Myocyte (in vitro differentiated cells): ENCODE results near the gene APP. TPM values are rescaled to one million over a fixed set of nuclear protein-coding genes. Genes with fewer than 3 reads are reported as not detected.

Experiments used
- DNase-seq: peaks from one replicate; pipeline ENCODE4 v3.0.0-alpha.2; 2012; ENCODE audit warnings: low read depth
- total RNA-seq: library from RNA; depleted of rRNA; stranded (reverse); fragments of >200 nt; gene quantifications from 2 replicates; pipeline ENCODE4 v1.2.3, GENCODE V29; 2014

The APP gene
- total RNA-seq, 1 donor from 2014 or later = 576 TPM

DNA sequence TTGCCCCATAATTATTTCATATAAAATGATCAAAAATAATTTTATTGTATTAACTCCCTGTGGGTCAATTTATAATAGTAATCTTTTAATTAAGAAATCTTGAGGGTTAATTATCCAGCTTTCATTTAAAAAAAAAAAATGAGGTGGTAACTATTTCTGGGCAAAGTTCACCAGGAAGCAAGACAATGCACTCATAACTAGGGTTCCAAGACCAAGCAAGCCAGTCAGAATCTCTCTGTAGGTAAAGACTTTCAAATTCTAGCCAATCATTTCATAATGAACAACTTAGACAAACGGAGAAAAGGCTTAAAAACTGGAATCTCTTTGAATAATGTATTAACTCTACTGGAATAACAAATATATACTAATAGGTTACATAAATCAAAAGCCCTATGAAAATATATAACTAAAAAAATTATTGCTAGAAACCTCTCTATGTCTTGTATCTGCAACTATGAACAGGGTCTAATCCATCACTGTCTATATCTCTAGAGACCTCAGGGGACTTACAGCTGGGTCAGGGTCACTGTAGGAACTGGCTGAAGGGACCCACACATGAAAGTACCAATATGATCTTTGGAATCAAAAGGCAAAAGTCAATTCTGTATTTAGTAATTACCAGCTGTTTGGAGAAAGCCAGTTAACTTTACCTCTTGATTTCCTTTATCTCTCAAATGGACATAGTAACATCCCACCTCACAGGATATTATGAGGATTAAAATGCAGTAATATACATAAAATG is 43.3 kb downstream of the APP start:
- no peak for DNase-seq

DNA sequence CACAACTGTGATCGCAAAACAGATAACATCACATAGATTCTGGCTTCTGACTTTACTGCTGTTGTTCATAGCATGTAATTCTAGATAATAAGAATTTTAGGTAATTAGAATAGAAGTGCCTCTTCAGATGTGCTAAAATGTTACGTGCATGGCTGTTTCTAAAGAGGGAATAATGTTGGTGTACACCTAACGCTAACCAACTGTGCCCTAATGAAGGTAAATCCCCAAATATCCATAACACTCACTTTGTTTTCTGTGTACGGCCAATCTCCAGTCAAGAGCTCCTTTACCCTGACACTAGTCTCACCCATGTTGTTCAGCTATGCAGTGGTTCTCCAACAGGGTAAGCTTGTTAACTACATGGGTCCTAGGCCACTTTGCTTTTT is 44.4 kb downstream of the APP start:
- no peak for DNase-seq

DNA sequence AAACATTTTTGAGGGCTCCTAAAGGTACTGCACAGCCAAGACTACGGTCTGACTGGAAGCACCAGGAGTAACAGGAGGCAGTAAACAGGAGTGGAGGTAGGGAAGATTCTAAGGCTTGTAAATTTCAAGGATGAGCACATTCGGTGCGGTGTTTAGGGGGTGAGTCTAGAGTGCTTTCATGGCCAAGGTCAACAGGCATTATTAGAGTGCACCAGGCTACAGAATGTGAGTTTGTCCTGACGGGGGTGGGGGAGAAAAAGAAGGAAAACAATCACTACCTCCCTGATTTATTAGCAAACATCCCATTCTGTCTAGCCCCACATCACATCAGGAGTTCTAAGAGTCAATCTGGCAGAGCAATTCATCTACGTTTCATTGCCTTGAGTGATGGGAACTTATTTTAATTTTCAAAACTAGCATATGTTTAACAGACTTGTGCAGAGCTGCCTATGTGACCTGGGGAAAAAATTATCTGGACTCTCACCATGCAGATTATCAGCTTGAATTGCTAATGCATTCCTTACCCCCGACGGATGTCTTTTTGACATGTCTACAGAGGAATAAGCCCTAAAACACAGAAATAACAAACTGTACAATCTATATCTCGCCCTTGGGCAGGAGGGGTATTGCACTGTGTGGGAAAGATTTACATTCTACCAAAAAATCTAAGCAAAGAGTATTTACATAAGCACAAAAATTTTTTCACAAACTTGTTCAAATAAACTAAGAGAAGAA is 45.0 kb downstream of the APP start:
- DNase-seq = no peak

DNA sequence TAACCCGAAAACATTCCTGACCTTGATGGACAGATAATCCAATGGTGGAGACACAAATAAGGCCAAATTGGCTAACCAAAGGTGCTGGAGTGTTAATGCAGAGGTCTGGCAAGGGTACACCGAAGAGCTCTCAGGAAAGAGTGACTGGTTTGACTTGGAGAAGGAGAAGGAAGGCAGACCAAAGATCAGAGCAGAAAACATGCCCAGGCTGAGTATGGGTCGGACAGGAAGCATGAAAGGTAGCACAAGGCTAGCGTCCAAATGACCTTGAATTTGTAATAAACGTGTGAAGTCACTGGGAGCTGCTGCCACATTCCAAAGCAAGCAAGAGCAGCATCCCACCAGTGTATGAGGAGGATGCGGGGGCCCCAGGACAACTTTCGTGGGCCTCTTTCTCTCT is 45.7 kb downstream of the APP start:
- DNase-seq = no peak

DNA sequence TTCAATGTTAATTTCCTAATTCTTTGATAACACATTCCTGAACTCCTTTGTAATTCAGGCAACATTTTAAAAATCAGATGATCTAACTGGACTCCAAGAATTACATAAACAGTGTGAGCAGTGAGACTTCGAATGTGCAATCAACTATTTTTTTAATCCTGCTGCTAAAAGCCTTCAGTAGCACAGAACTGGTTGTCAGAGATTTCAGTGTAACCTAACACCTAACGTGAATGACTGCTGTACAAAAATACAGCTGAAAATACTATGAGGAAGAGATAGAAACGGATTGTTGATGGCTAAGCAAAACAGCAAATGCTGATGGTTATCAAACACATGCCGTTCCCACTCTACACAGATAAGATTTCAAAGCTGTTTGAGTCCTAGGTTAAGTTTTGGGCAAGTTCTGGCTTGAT is 46.1 kb downstream of the APP start:
- DNase-seq = peak; percentile 51

DNA sequence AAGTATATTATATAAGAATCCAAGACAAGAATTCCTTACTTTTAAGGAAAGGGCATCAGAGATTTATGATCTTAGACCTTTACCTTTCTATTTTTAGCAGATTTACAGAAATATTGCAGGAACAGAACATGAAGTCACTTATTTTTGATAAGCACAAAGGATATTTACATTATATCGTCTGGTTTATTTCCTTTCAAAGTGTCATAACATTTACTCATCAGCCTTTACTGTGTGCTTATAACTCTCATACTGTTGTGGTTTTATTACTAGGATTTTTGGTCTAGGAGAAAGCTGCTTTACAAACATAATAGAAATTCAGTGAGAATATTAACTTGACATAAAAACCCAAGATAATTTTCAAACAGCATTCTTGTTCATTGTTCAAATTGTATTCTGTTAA is 47.6 kb downstream of the APP start:
- no peak for DNase-seq

DNA sequence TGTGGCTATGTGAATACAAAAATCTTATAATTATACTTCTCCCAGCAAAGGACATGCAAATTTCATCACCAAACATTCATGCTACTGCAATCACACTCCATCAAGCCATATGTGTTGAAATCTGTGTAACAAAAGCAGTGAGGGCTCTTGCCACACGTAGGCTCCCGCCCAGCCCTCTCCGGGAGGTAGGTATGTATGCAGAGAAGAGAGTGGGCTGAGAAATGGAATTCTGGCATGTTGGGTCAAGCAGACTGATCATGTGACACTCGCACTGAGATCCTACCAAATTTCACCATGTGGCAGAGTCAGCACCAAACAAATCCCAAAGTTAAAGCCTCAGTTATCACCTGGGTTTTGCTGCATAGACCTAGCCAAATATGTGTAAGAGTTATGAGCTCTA is 49.7 kb downstream of the APP start:
- DNase-seq = no peak

DNA sequence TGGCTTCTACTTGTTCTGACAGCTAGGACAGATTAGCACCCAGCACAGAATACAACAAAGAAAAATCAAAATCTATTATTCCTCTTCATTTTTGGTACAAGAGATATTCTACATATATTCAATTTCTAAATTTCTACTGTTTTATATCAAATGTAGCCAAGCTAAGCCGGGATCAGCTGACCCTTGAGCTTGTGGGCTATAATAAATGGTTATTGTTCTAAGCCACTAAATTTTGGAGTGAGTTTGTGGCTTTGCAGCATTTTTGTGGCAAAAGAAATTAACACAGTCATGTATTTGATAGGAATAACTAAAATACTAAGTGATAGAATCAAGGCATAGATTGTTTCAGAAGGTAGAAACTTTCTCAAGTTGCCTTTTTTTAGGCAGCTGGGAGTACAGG is 50.7 kb downstream of the APP start:
- DNase-seq = no peak

DNA sequence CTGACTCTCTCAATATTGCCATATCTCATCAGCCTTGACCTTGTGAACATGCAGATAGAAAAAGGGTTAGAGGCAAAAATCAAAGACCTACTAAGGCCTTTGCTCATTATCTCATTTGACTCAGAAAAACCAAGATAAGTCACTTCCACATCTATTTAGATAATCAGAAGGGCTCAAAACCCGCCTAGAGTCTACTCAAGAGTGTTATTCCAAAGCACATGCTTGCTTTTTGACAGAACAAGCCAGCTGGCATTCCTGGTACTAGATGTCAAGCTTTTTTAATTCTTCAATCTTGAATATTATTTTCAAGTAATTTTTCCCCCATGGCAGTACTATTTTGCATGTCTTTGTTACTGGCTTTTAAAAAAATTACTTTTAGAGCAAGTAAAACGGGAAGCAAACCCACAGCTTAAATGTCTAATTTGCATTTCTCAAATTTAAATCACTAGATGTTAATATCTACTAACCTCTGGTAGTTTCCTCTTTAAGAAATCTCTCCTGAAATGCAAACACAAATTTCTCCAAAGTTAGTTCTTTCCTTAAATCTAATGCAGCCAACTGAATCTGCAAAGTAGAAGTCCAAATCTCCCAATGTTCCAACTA is 51.5 kb downstream of the APP start:
- peak; percentile 45 for DNase-seq

DNA sequence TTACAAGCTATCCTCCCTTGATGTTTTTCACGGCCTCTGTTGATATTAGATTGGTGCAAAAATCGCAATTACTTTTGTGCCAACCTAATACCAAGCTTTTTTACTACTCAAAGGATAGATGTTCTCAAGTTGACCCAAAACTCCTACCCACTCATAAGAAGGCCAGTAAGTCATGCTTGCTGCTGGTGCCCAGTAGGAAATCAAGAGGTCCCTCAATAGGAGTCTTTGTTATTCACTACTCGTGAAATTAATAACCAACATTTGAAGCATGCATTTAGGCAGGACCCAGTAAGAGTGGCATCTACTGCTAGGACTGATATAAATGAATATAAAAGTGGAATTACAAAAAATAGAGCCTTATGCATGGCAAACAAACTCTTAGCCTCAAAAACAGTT is 52.6 kb downstream of the APP start:
- DNase-seq = no peak

DNA sequence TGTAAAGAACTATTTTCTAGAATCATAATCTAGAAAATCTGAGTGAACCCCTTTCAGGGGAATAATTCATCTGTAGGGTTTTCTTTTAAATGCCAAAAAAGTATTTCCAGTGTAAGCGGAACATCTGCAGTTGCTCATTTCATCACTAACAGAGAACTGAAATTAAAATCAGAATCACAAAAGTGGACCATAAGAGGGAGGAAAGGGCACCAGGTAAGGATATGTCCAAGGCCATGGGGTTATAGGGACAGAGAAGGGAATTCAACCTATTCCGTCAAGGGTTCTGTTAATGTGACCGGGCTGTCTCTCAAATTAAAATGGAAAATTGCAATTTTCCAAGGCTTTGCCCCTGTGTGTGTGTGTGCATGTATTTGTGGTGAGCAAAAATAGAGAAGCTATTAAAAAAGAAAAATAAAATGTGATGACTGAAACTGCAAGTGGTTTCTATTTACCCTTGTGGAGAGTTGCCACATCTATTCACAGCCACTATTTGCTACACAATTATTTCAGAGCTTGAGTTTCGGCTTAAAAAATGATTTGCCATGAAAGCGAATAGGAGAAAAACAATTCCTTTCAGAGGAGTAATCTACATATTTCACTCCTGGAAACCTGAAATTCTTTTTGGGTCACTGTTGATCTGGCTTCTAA is 53.1 kb downstream of the APP start:
- DNase-seq = no peak

DNA sequence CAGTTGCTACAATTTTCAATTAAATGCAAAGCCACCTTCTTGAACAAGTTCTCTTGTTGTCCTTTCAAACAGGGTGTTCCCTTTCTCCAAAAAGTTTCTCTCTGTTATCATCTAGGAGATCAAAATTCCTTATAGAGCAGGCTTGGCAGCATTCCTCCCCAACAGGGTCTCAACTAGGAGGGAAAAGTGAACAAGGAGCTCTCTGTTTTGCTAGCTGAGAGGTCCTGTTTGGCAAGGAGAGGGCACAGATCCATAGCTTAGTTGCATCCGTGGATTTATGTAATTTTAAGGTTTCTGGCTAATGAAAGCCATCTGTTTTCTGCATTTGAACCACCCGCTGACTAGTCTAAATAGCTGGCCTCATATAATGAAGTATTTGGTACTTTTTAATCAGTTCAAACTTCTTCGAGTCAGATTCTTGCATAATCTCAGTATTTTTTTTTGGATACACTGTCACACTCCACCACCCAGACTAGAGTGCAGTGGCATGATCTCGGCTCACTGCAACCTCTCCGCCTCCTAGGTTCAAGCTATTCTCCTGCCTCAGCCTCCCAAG is 54.0 kb downstream of the APP start:
- DNase-seq = no peak

DNA sequence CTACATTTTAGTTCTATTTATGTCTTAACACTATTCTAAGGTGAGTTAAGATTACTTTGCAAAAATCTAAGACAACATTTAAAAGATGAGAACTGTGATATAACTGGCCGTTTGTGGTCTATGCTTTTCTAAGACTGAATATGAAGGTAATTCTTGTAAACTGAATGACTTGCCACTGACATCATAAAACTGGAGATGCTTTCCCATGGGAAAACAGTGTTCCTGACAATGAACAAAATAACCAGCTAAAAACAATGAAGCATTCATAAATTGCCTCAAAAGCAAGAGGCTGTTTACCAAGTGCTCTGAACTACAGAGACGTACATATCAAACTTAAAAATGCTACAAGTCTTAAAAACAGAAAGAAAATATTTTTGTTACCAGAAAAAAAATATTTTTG is 54.7 kb downstream of the APP start:
- peak; percentile 49 for DNase-seq

DNA sequence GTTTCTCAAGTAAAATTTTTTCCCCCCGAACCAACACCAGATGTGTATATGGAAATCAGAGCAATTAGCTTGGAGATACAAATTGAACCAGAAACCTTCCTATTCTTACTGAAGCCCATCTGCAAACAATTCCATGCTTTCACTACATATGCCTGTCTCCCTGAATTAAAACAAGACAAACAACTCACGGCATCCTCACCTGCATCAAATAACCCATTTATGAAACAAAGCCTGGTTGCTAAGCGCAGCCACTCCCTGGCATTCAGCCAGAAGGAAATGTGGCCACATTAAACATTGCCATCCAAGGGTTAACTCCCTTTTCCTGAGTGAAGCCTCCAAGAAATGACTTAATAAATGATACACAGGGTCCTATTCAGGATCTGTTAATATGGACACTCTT is 55.3 kb downstream of the APP start:
- no peak for DNase-seq

DNA sequence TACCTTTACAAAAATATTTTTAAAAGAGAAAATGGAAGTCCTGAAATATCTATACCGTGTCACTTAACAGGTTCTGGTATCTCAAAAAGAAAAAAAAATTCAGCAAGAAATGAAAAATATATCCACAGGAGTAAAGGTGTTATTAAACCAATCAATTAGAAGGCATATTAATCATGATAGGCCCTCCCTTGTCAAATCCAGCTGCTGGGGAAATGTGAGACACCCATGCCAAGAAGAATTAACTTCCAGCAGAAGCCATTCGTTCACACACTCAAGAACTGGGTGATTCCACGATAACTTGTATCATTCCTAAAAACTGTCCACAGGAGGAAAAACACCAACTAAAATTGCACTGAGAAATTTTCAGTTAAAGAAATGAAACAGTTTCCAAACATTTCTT is 57.6 kb downstream of the APP start:
- DNase-seq = no peak

DNA sequence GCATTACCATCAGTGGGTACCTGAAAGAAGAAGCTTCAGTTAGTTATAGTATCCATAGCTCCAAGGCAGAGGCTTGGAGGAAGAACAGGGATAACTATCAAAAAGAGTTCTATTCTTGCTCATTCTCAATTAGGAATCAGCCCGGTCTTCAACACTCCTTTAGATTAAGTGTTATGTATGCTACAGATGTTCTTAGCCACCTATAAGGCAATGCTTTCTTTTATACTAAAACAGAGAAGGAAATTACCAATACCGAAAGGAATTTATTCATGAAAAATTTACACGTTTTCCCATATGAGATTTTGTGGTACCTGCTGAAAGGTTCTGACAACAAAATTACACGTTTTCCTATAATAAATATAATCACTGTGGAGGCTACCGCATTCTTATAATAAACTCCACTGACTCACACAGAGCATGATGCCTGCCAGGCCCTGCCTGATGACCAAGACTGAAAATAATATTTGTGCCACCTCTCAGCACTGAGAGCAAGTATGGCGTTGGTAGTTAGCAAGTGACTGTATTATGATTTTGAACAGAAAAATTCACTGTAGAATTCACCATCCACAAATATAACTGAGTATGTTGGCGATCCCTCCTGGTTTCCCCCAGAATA is 58.3 kb downstream of the APP start:
- DNase-seq = no peak

DNA sequence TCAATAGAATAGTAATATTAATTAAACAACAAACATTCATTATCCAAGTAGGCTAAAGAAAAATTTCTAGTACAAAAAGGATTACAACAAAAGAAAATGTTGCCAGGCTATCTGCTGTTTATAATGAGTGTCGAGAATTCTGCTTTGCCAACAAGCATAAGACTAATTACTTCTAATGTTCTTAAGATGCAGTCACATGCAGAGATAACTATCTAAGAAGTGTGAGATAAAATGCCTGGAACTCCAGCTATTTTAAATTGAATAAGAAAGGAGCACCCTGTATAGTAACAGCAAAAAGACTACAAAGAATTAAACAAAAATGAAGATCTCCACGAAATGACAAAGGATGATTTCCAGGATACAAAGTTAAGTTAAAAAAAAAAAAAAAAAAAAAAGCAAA is 59.9 kb downstream of the APP start:
- DNase-seq = no peak

DNA sequence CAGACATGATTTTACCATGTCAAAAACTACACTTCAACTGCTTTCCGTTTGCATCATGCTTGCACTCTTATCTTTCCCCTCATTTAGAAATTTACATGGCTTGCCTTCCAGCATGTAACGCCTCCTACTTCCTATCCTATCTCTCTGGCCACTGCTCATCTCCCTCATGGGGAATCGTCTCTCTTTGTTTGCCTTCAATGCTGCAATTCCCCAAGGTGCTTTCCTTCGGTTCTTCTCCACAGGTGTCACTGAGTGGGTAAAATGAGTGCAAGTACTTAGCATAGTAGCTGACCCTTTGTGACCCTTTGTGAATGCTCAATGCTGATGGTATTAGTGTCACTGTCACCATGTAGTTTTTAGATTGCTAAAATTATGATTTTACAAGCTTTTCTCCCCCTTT is 63.1 kb downstream of the APP start:
- DNase-seq = no peak

DNA sequence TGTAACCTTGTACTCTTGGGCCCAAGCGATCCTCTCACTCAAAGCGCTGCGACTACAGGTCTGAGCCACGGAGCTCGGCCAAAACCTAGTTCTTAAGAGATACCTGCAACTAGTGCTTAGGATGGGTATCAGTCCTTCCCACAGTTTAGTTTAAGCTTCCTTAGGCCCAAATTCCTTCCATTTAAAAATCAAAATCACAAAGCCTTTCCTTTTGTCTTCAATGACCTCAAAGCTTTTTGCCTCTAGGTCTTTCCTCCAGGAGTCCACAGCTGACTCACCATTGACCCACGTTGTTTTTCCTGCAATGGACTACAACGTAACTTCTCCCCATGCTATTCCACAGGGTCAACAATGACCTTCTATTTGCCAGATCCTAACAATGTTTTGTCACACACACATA is 64.0 kb downstream of the APP start:
- no peak for DNase-seq

DNA sequence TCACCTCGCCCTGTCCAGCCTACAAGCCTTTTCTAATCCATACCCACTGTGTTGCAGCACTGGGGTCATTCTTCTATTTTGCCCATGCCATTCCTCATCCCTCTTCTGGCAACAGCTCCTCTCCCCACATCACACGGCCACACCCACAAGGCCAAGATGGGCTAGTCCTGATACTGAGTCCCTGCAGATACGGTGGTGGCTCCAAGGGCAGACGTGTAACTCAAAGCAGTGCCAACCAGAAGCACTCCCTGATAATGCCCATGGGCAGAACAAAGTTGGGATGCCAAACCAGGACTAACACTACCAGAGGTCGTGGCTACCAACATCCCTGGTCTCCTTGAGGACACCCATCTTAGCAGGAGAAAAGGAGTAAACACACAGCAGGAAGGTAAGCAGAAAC is 64.8 kb downstream of the APP start:
- DNase-seq = no peak

DNA sequence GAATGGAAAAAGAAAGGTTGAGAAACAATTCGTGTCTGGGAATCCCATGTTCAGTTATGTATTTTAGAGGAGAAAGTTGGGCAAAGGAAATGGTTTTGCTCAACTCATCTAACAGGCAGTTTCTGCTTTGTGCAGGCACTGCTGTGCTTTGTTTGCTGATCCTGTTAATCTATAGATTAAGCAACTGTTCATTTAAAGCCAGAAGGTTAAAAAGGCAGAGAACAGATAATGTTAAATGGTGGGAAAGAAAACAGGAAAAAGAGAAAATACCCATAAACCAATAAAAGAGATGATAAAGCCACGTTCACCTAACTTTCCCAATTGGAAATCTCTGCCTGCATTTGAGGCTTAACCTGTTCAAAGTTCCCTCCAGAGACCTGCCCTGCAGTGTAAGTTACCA is 70.0 kb downstream of the APP start:
- DNase-seq = no peak
